Left ventricle myocardium inferior (tissue), 1 donor: ENCODE measurements around the gene DEFB129. TPM values are rescaled to one million over a fixed set of nuclear protein-coding genes. Genes with fewer than 3 reads are reported as not detected.
"Not testable (repeated sequence)": the region's sequence is repeated elsewhere in the genome, so short reads cannot be mapped to it uniquely, and the experiment has no call there.

Source experiments
- DNase-seq: peaks from one replicate; pipeline ENCODE4 v3.0.0-alpha.2; 2020
- H3K27ac ChIP-seq: fragments of 200-600 bp; replicated peaks from 2 replicates; pipeline ENCODE4 v1.8.0; 2021
- H3K27me3 ChIP-seq: fragments of 200-600 bp; 2 replicates; pipeline ENCODE4 v1.8.0; 2021; ENCODE audit warnings: low read depth
- H3K36me3 ChIP-seq: fragments of 200-600 bp; 2 replicates; pipeline ENCODE4 v1.8.0; 2021
- H3K4me1 ChIP-seq: fragments of 200-600 bp; 2 replicates; pipeline ENCODE4 v1.8.0; 2021
- H3K4me3 ChIP-seq: fragments of 200-600 bp; 2 replicates; pipeline ENCODE4 v1.8.0; 2021; ENCODE audit warnings: mild to moderate bottlenecking, moderate library complexity
- H3K9me3 ChIP-seq: fragments of 200-600 bp; replicated peaks from 2 replicates; pipeline ENCODE4 v1.8.0; 2021
- CTCF ChIP-seq: fragments of 200-600 bp; IDR thresholded peaks from 2 replicates; pipeline ENCODE4 v1.8.0; 2021; ENCODE audit warnings: antibody characterized with exemption, mild to moderate bottlenecking, borderline replicate concordance
- intact Hi-C: fragments of 100-400 bp; cut with micrococcal nuclease; formaldehyde crosslinking; loops from one replicate; pipeline ENCODE4 v1.11.0; 2022
- total RNA-seq: library from RNA; stranded (reverse); fragmentation: NEBNext Ultra II Directional; extraction: Animal tissue kit (Norgen Biotek cat#: 25700); gene quantifications from one replicate; pipeline ENCODE4 v1.2.1, GENCODE V29; 2021
- donor health status: DM: no; HTN: yes; CAD: no; lungs with severe emphysema.

The DEFB129 gene
- total RNA-seq, 1 donor from 2014 or later, result not detected

- peaks cover 30% of the 10 kb centered on the region for H3K27me3 ChIP-seq
- TF ChIP-seq CTCF, result no peak
- no peaks in the 10 kb centered on the region for H3K9me3 ChIP-seq
- no peaks in the 10 kb centered on the region for H3K4me1 ChIP-seq
- no peak for DNase-seq
- intact Hi-C loops, result no loop called here
- H3K27ac ChIP-seq, result no peak overlapping the region
- H3K4me3 ChIP-seq, result no peak overlapping the region
- H3K36me3 ChIP-seq, result no peaks in the 10 kb centered on the region
Measured at GRCh38 chr20:237489-237888, 10.4 kb downstream of the DEFB129 start.

GRCh38 chr20:237929-238328 is 10.9 kb downstream of the DEFB129 start:
- intact Hi-C loops, result no loop called here
- Histone ChIP-seq H3K27ac (no peak overlapping the region), H3K9me3 (no peaks in the 10 kb centered on the region), H3K4me3 (no peak overlapping the region), H3K4me1 (no peaks in the 10 kb centered on the region), H3K36me3 (no peaks in the 10 kb centered on the region), H3K27me3 (peaks cover 34% of the 10 kb centered on the region)
- no peak for DNase-seq
- no peak for TF ChIP-seq CTCF

- Histone ChIP-seq H3K4me3 (no peak overlapping the region), H3K9me3 (peaks cover 7% of the 10 kb centered on the region), H3K4me1 (no peaks in the 10 kb centered on the region), H3K27ac (no peak overlapping the region), H3K36me3 (no peaks in the 10 kb centered on the region), H3K27me3 (peaks cover 34% of the 10 kb centered on the region)
- no peak for TF ChIP-seq CTCF
- no peak for DNase-seq
- intact Hi-C loops, result no loop called here
Measured at GRCh38 chr20:242905-243304, 15.8 kb downstream of the DEFB129 start.

- intact Hi-C loops, result no loop called here
- peaks cover 26% of the 10 kb centered on the region for H3K27me3 ChIP-seq
- H3K27ac ChIP-seq, result no peak overlapping the region
- H3K4me3 ChIP-seq, result no peak overlapping the region
- no peaks in the 10 kb centered on the region for H3K36me3 ChIP-seq
- TF ChIP-seq CTCF, result no peak
- no peak for DNase-seq
- H3K9me3 ChIP-seq, result peaks cover 7% of the 10 kb centered on the region
- no peaks in the 10 kb centered on the region for H3K4me1 ChIP-seq
Measured at GRCh38 chr20:251354-251753, 24.3 kb downstream of the DEFB129 start.

GRCh38 chr20:252801-253200 is 25.7 kb downstream of the DEFB129 start:
- Histone ChIP-seq H3K27me3 (peaks cover 26% of the 10 kb centered on the region), H3K4me3 (no peak overlapping the region), H3K4me1 (no peaks in the 10 kb centered on the region), H3K27ac (no peak overlapping the region), H3K36me3 (no peaks in the 10 kb centered on the region), H3K9me3 (no peaks in the 10 kb centered on the region)
- intact Hi-C loops, result no loop called here
- no peak for TF ChIP-seq CTCF
- DNase-seq, result no peak

- H3K9me3 ChIP-seq, H3K4me1 ChIP-seq, H3K27ac ChIP-seq, DNase-seq, H3K36me3 ChIP-seq, intact Hi-C loops, H3K4me3 ChIP-seq: not testable (repeated sequence)
- H3K27me3 ChIP-seq, result peaks cover 26% of the 10 kb centered on the region
Measured at GRCh38 chr20:253447-253846, 26.4 kb downstream of the DEFB129 start.
